ENCODE measurements around the gene GSTM4.

DNA sequence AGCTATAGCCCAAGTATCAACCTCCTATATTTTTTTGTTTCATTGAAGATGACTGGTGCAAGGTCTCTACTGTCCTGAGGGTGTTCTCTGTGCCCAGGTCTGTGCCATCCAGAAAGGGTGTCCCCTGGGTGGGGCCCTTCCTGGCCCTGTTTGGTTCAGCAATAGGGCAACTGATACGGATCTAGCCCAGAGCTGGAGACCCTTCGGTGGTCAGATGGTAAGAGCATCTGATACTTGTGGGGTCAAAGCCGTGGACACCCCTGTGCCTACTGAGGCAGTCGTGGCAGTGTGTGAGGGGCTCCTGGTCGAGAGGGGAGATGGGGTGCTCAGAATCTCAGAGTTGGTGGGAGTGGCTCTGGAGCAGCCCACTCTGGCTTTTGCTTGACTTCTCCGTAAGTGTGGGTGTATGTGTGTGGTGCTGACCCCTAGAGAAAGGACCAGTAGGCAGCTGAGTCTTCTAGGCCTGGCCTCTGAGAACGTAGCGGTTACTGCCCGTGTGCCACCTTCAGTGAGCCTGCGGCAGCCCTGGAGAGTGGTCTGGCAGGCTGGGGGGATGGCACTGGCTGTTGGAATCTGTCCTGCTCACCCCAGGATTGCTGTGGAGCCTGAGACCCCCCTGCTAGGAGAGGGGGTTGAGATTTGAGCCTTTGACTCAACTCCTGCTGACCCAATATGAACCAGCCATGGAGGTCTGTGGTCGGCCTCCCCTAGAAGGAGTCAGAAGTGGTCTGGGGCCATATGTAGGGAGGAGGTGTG is 33.6 kb upstream of the GSTM4 start:
- TF ChIP-seq, protein P1, sequence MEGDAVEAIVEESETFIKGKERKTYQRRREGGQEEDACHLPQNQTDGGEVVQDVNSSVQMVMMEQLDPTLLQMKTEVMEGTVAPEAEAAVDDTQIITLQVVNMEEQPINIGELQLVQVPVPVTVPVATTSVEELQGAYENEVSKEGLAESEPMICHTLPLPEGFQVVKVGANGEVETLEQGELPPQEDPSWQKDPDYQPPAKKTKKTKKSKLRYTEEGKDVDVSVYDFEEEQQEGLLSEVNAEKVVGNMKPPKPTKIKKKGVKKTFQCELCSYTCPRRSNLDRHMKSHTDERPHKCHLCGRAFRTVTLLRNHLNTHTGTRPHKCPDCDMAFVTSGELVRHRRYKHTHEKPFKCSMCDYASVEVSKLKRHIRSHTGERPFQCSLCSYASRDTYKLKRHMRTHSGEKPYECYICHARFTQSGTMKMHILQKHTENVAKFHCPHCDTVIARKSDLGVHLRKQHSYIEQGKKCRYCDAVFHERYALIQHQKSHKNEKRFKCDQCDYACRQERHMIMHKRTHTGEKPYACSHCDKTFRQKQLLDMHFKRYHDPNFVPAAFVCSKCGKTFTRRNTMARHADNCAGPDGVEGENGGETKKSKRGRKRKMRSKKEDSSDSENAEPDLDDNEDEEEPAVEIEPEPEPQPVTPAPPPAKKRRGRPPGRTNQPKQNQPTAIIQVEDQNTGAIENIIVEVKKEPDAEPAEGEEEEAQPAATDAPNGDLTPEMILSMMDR (IDR thresholded peaks at IDR 0.05) = no peak
- TF ChIP-seq POLR2A (IDR thresholded peaks at IDR 0.05; ENCODE audit: low read depth) = no peak
